Neuronal stem cell (in vitro differentiated cells): ENCODE measurements around the gene MYLK4.

ENCODE experiments used
- DNase-seq: peaks from one replicate; pipeline ENCODE4 v3.0.0-alpha.2; 2013; ENCODE audit warnings: low spot score
- H2AFZ ChIP-seq: one replicate; pipeline ENCODE4 v1.6.1; 2013; ENCODE audit warnings: mild to moderate bottlenecking, low read length, inconsistent platforms
- H2AK5ac ChIP-seq: 2 replicates; pipeline ENCODE4 v1.6.1; 2013; ENCODE audit warnings: low read depth, mild to moderate bottlenecking, inconsistent platforms, low read length, moderate library complexity, mixed read lengths
- H2BK120ac ChIP-seq: 2 replicates; pipeline ENCODE4 v1.6.1; 2013; ENCODE audit warnings: low read depth, mild to moderate bottlenecking, inconsistent platforms, low read length, moderate library complexity, mixed read lengths
- H2BK12ac ChIP-seq: one replicate; pipeline ENCODE4 v1.6.1; 2013; ENCODE audit warnings: low read length, inconsistent platforms
- H2BK15ac ChIP-seq: 2 replicates; pipeline ENCODE4 v1.6.1; 2013; ENCODE audit warnings: mild to moderate bottlenecking, low read length, inconsistent platforms, mixed read lengths
- H2BK5ac ChIP-seq: one replicate; pipeline ENCODE4 v1.6.1; 2013; ENCODE audit warnings: inconsistent platforms, mild to moderate bottlenecking, low read length, moderate library complexity
- H3K14ac ChIP-seq: one replicate; pipeline ENCODE4 v1.6.1; 2013; ENCODE audit warnings: low read length, inconsistent platforms
- H3K18ac ChIP-seq: 2 replicates; pipeline ENCODE4 v1.6.1; 2013; ENCODE audit warnings: low read length, inconsistent platforms
- H3K23ac ChIP-seq: 2 replicates; pipeline ENCODE4 v1.6.1; 2013; ENCODE audit warnings: low read depth, mild to moderate bottlenecking, mixed read lengths, low read length, inconsistent platforms; ENCODE audit not compliant: poor library complexity
- H3K27ac ChIP-seq: replicated peaks from 3 replicates; pipeline ENCODE4 v1.5.1; 2013; ENCODE audit warnings: low read length, inconsistent platforms
- H3K27me3 ChIP-seq, 3 experiments: 2 replicates each; pipeline ENCODE4 v1.6.1; 2013; ENCODE audit warnings: low read length in 3 of 3, mild to moderate bottlenecking in 2 of 3, inconsistent platforms in 1 of 3, low read depth in 1 of 3, mixed read lengths in 1 of 3, moderate library complexity in 1 of 3; ENCODE audit not compliant: control insufficient read depth in 3 of 3, insufficient read depth in 3 of 3
- H3K36me3 ChIP-seq, 2 donors: replicated peaks in 1 of 2; 2 replicates each; pipeline ENCODE4 v1.6.1; 2013; ENCODE audit warnings: low read length in 2 of 2; ENCODE audit not compliant: control insufficient read depth in 2 of 2, insufficient read depth in 2 of 2
- H3K4ac ChIP-seq: 2 replicates; pipeline ENCODE4 v1.6.1; 2013; ENCODE audit warnings: inconsistent platforms, mild to moderate bottlenecking, low read length, moderate library complexity
- H3K4me1 ChIP-seq, 2 donors: 1 replicate in 1 of 2; 2 replicates in 1 of 2; pipeline ENCODE4 v1.6.1; 2013; ENCODE audit warnings: low read length in 2 of 2, low read depth in 1 of 2; ENCODE audit not compliant: control insufficient read depth in 2 of 2, insufficient read depth in 1 of 2
- H3K4me2 ChIP-seq: one replicate; pipeline ENCODE4 v1.6.1; 2013; ENCODE audit warnings: mild to moderate bottlenecking, low read length, inconsistent platforms; ENCODE audit not compliant: insufficient read depth, poor library complexity, severe bottlenecking
- H3K4me3 ChIP-seq, 2 donors: 2 replicates each; pipeline ENCODE4 v1.5.1; 2013; ENCODE audit warnings: low read length in 2 of 2, mild to moderate bottlenecking in 2 of 2, inconsistent platforms in 1 of 2, moderate library complexity in 1 of 2
- H3K79me1 ChIP-seq: one replicate; pipeline ENCODE4 v1.6.1; 2013; ENCODE audit warnings: low read depth, mild to moderate bottlenecking, inconsistent platforms, low read length, moderate library complexity
- H3K9ac ChIP-seq: one replicate; pipeline ENCODE4 v1.6.1; 2013; ENCODE audit warnings: mild to moderate bottlenecking, low read depth, low read length, inconsistent platforms; ENCODE audit not compliant: poor library complexity
- H3K9me3 ChIP-seq, 2 donors: replicated peaks in 1 of 2; 2 replicates each; pipeline versions ENCODE3 to v1.6.1; 2013; ENCODE audit warnings: low read length in 2 of 2, mild to moderate bottlenecking in 2 of 2, inconsistent platforms in 1 of 2, low read depth in 1 of 2, mixed read lengths in 1 of 2, moderate library complexity in 1 of 2; ENCODE audit not compliant: control insufficient read depth in 2 of 2, insufficient read depth in 1 of 2
- H4K8ac ChIP-seq: one replicate; pipeline ENCODE4 v1.6.1; 2013; ENCODE audit warnings: low read depth, mild to moderate bottlenecking, inconsistent platforms, low read length, moderate library complexity
- H4K91ac ChIP-seq: one replicate; pipeline ENCODE4 v1.6.1; 2013; ENCODE audit warnings: low read length, low read depth, mild to moderate bottlenecking, inconsistent platforms; ENCODE audit not compliant: poor library complexity
- WGBS, 2 donors: extraction: QIAGEN DNeasy Blood & Tissue Kit; methylation state at CpG; one replicate each; pipeline ENCODE4 v1.1.7; 2013; ENCODE audit warnings: missing lambda C conversion rate in 2 of 2, mixed read lengths in 1 of 2; ENCODE audit not compliant: insufficient read length in 2 of 2, insufficient replicate concordance in 1 of 2; ENCODE audit errors: extremely low coverage in 2 of 2; 5-methylcytosine and 5-hydroxymethylcytosine counted together

Gene MYLK4

GRCh38 chr6:2643130-2643529 is 107.6 kb downstream of the MYLK4 start:
- no peak overlapping the region for H4K8ac ChIP-seq
- H3K27me3 ChIP-seq = peaks cover 0 to 11% (median 0%) of the 10 kb centered on the region in 3 experiments
- H3K9ac ChIP-seq = no peak overlapping the region
- no CpG with 5 or more reads among the region's 2 CpGs for WGBS, 2 donors
- H4K91ac ChIP-seq = no peak overlapping the region
- no peak overlapping the region for H2BK15ac ChIP-seq
- H3K4ac ChIP-seq = no peak overlapping the region
- no peaks in the 10 kb centered on the region for H3K79me1 ChIP-seq
- no peak overlapping the region for H2BK12ac ChIP-seq
- no peak overlapping the region for H3K14ac ChIP-seq
- no peak overlapping the region for H2BK5ac ChIP-seq
- H2AK5ac ChIP-seq = no peak overlapping the region
- no peak overlapping the region for H3K4me3 ChIP-seq
- H3K27ac ChIP-seq = no peak overlapping the region
- H3K4me2 ChIP-seq = no peak overlapping the region
- no peak for DNase-seq
- H3K9me3 ChIP-seq = peaks cover 0 to 2% of the 10 kb centered on the region in 2 donors
- H3K18ac ChIP-seq = no peak overlapping the region
- peaks cover 0 to 4% of the 10 kb centered on the region in 2 donors for H3K4me1 ChIP-seq
- H2AFZ ChIP-seq = no peak overlapping the region
- no peaks in the 10 kb centered on the region for H3K36me3 ChIP-seq
- no peak overlapping the region for H2BK120ac ChIP-seq
- H3K23ac ChIP-seq = no peak overlapping the region

- Histone ChIP-seq H2BK12ac (peak overlapping the region; percentile 87), H3K9ac (peak overlapping the region; percentile 56), H2BK120ac (no peak overlapping the region), H3K27me3 (peaks cover 0 to 17% (median 0%) of the 10 kb centered on the region in 3 experiments), H4K91ac (no peak overlapping the region), H2AK5ac (no peak overlapping the region), H3K4me2 (no peak overlapping the region), H3K4me3 (peak overlapping the region in 1 of 2 donors; percentile 62), H2BK15ac (no peak overlapping the region), H3K9me3 (peaks cover 0 to 2% of the 10 kb centered on the region in 2 donors), H3K4me1 (peaks cover 0 to 4% of the 10 kb centered on the region in 2 donors), H3K27ac (no peak overlapping the region), H3K18ac (peak overlapping the region; percentile 29), H3K23ac (peak overlapping the region; percentile 94), H2BK5ac (no peak overlapping the region), H3K4ac (peak overlapping the region; percentile 4), H3K36me3 (no peaks in the 10 kb centered on the region), H2AFZ (peak overlapping the region; percentile 13), H3K79me1 (no peaks in the 10 kb centered on the region), H4K8ac (no peak overlapping the region), H3K14ac (peak overlapping the region; percentile 91)
- no CpG with 5 or more reads among the region's 14 CpGs for WGBS, 2 donors
- no peak for DNase-seq
Observed at GRCh38 chr6:2641044-2641725, 109.5 kb downstream of the MYLK4 start.

- peak overlapping the region; percentile 13 for H2AFZ ChIP-seq
- H3K4me1 ChIP-seq = peaks cover 0 to 4% of the 10 kb centered on the region in 2 donors
- H2BK15ac ChIP-seq = no peak overlapping the region
- H2AK5ac ChIP-seq = no peak overlapping the region
- H4K91ac ChIP-seq = no peak overlapping the region
- no peak overlapping the region for H3K9ac ChIP-seq
- no peak overlapping the region for H3K4me3 ChIP-seq
- H2BK120ac ChIP-seq = no peak overlapping the region
- no peak overlapping the region for H3K4me2 ChIP-seq
- no peak for DNase-seq
- no peak overlapping the region for H4K8ac ChIP-seq
- no peak overlapping the region for H2BK12ac ChIP-seq
- H3K27me3 ChIP-seq = peaks cover 0 to 17% (median 0%) of the 10 kb centered on the region in 3 experiments
- no peaks in the 10 kb centered on the region for H3K79me1 ChIP-seq
- WGBS, 2 donors = no CpG with 5 or more reads among the region's 4 CpGs
- H3K23ac ChIP-seq = no peak overlapping the region
- H3K4ac ChIP-seq = no peak overlapping the region
- H3K27ac ChIP-seq = no peak overlapping the region
- no peak overlapping the region for H3K14ac ChIP-seq
- no peak overlapping the region for H2BK5ac ChIP-seq
- H3K9me3 ChIP-seq = peaks cover 0 to 2% of the 10 kb centered on the region in 2 donors
- H3K36me3 ChIP-seq = no peaks in the 10 kb centered on the region
- no peak overlapping the region for H3K18ac ChIP-seq
Observed at GRCh38 chr6:2640551-2640950, 110.2 kb downstream of the MYLK4 start.

- Histone ChIP-seq H4K91ac (no peak overlapping the region), H3K4me2 (no peak overlapping the region), H3K23ac (peak overlapping the region; percentile 71), H3K27me3 (peaks cover 0 to 20% (median 0%) of the 10 kb centered on the region in 3 experiments), H2BK5ac (no peak overlapping the region), H2AK5ac (no peak overlapping the region), H4K8ac (no peak overlapping the region), H3K14ac (no peak overlapping the region), H3K79me1 (no peaks in the 10 kb centered on the region), H2BK12ac (no peak overlapping the region), H3K9me3 (peaks cover 0 to 2% of the 10 kb centered on the region in 2 donors), H2BK15ac (peak overlapping the region; percentile 38), H2AFZ (no peak overlapping the region), H3K18ac (peak overlapping the region; percentile 83), H3K4ac (no peak overlapping the region), H2BK120ac (no peak overlapping the region), H3K27ac (no peak overlapping the region), H3K9ac (no peak overlapping the region), H3K4me3 (no peak overlapping the region), H3K36me3 (no peaks in the 10 kb centered on the region), H3K4me1 (peaks cover 0 to 3% of the 10 kb centered on the region in 2 donors)
- WGBS, 2 donors = no CpG with 5 or more reads among the region's 8 CpGs
- DNase-seq = no peak
Observed at GRCh38 chr6:2639896-2640295, 110.8 kb downstream of the MYLK4 start.
